Heart right ventricle (tissue), 16 donors: ENCODE data around the gene MTERF4. TPM values are rescaled to one million over a fixed set of nuclear protein-coding genes. Genes with fewer than 3 reads are reported as not detected.

Source experiments
- ATAC-seq, 8 donors: fragments of 200-7000 bp; cut with Tn5 transposase; one replicate each; pipeline ENCODE4 v1.9.1; 2020; ENCODE audit warnings: mild to moderate bottlenecking in 8 of 8, moderate library complexity in 8 of 8, moderate number of reproducible peaks in 1 of 8
- DNase-seq, 2 donors: peaks; one replicate each; pipeline ENCODE4 v3.0.0-alpha.2; 2020
- H3K27ac ChIP-seq, 10 donors: fragments of 200-600 bp; sonication (generic) in 2 of 10; one replicate each; pipeline versions ENCODE4 v1.5.0 to v1.8.0; 2020 to 2022; ENCODE audit warnings: mild to moderate bottlenecking in 3 of 10
- H3K27me3 ChIP-seq, 7 donors: fragments of 200-600 bp; one replicate each; pipeline ENCODE4 v1.8.0; 2021 to 2022; ENCODE audit warnings: mild to moderate bottlenecking in 2 of 7
- H3K36me3 ChIP-seq, 9 donors: fragments of 200-600 bp; sonication (generic) in 1 of 9; one replicate each; pipeline versions ENCODE4 v1.5.0 to v1.8.0; 2020 to 2022; ENCODE audit warnings: mild to moderate bottlenecking in 2 of 9
- H3K4me1 ChIP-seq, 9 donors: fragments of 200-600 bp; sonication (generic) in 1 of 9; one replicate each; pipeline versions ENCODE4 v1.5.0 to v1.8.0; 2020 to 2022; ENCODE audit warnings: mild to moderate bottlenecking in 4 of 9
- H3K4me3 ChIP-seq, 10 donors: fragments of 200-600 bp; sonication (generic) in 2 of 10; one replicate each; pipeline versions ENCODE4 v1.5.0 to v1.8.0; 2020 to 2022; ENCODE audit warnings: mild to moderate bottlenecking in 7 of 10, moderate library complexity in 2 of 10
- H3K9me3 ChIP-seq, 11 donors: fragments of 200-600 bp in 10 of 11; sonication (generic) in 2 of 11; one replicate each; pipeline versions ENCODE4 v1.5.0 to v1.8.0; 2013 to 2022; ENCODE audit warnings: mild to moderate bottlenecking in 2 of 11, control low read depth in 1 of 11, moderate library complexity in 1 of 11
- CTCF ChIP-seq, 9 donors: fragments of 200-600 bp; sonication (generic) in 2 of 9; IDR thresholded peaks; one replicate each; pipeline versions ENCODE4 v1.5.0 to v1.8.0; 2021 to 2022; ENCODE audit warnings: antibody characterized with exemption in 9 of 9, mild to moderate bottlenecking in 5 of 9, moderate library complexity in 1 of 9
- WGBS, 2 donors: extraction: QIAGEN DNeasy Blood & Tissue Kit; methylation state at CpG; one replicate each; pipeline ENCODE4 v1.1.7; 2013; ENCODE audit warnings: inconsistent platforms in 1 of 2; 5-methylcytosine and 5-hydroxymethylcytosine counted together
- intact Hi-C, 10 donors: fragments of 100-400 bp; cut with DNase I; formaldehyde crosslinking; loops; one replicate each; pipeline versions ENCODE4 v1.11.1 to v1.14.2; 2022
- polyA plus RNA-seq, 2 donors: library from polyadenylated mRNA; stranded (reverse); fragments of 200-250 nt; gene quantifications; one replicate each; pipeline ENCODE4 v1.2.3, GENCODE V29; 2013
- total RNA-seq, 10 donors: library from RNA; stranded (reverse); fragmentation: NEBNext Ultra II Directional in 3 of 10; extraction: Animal tissue kit (Norgen Biotek cat#: 25700) in 3 of 10; gene quantifications; one replicate each; pipeline versions ENCODE4 v1.2.1 to v1.2.4, GENCODE V29; 2021 to 2023
- donor health status: Arrhythmogenic right ventricular cardiomyopathy.
- donor health status: ischemic (EF 13 %, LVEDD 7.1; RV severe dilation, severe dysfunction).
- donor health status: healthy with polysubstance abuse.
- donor health status: DM: no; HTN: yes; CAD: no.
- donor health status: DM: no; HTN: no; CAD: no.
- donor health status: ischemic (EF 25% LVEDD 6.9; RV normal size, moderate dysfunction).
- donor health status: ischemic (EF 25% LVEDD 5.7; RV mildly dilated, moderate dysfunction).
- donor health status: healthy.
- donor health status: DM: yes; HTN: yes; CAD: no.
- donor health status: Ischemic cardiomyopathy.
- donor health status: ischemic (EF 35%, LVEDD 5.7; RV mildly dilated, moderate dysfunction).
- donor health status: nonischemic (EF 11% LVEDD 7.7; RV severe dilation, severe dysfunction).
- donor health status: DM: yes; HTN: yes; CAD: no.
- donor health status: PGD.
- donor health status: ischemic (EF 29% LVEDD 5.4; RV normal size, mild dysfunction).
- donor health status: nonischemic (EF 23%, LVEDD 6.1; RV moderate dilation, normal function).

The MTERF4 gene
- total and polyA plus RNA-seq, 12 donors: 18.5 to 27.1 (median 23.1) TPM

- Histone ChIP-seq H3K4me1 (peaks cover 2 to 15% (median 13%) of the 10 kb centered on the region in 9 donors), H3K27ac (no peak overlapping the region), H3K27me3 (no peaks in the 10 kb centered on the region), H3K4me3 (no peak overlapping the region), H3K9me3 (no peaks in the 10 kb centered on the region), H3K36me3 (peaks cover 0 to 4% (median 0%) of the 10 kb centered on the region in 9 donors)
- WGBS, 2 donors: 78 to 85% methylated on average over 4 of the region's 4 CpGs
- no peak for DNase-seq
- no peak for TF ChIP-seq CTCF (IDR thresholded peaks at IDR 0.05)
- ATAC-seq: no peak
- intact Hi-C loops: no loop called here
These were observed 44.2 kb upstream of the MTERF4 start for GRCh38 chr2:241146286-241146685.

GRCh38 chr2:241142593-241142992 is 40.5 kb upstream of the MTERF4 start:
- Histone ChIP-seq H3K36me3 (peaks cover 0 to 20% (median 0%) of the 10 kb centered on the region in 9 donors), H3K4me1 (no peaks in the 10 kb centered on the region), H3K27ac (no peak overlapping the region), H3K4me3 (no peak overlapping the region), H3K9me3 (no peaks in the 10 kb centered on the region), H3K27me3 (no peaks in the 10 kb centered on the region)
- intact Hi-C loops: no loop called here
- DNase-seq: no peak
- no peak for ATAC-seq
- WGBS, 2 donors: 90 to 94% methylated on average over 9 of the region's 9 CpGs
- TF ChIP-seq CTCF (IDR thresholded peaks at IDR 0.05): no peak

GRCh38 chr2:241142063-241142462 is 40.0 kb upstream of the MTERF4 start:
- 95 to 97% methylated on average over 6 of the region's 6 CpGs for WGBS, 2 donors
- no peaks in the 10 kb centered on the region for H3K9me3 ChIP-seq
- intact Hi-C loops: no loop called here
- peaks cover 0 to 22% (median 0%) of the 10 kb centered on the region in 9 donors for H3K36me3 ChIP-seq
- TF ChIP-seq CTCF (IDR thresholded peaks at IDR 0.05): no peak
- DNase-seq (no peak), ATAC-seq (no peak)
- H3K27ac ChIP-seq: no peak overlapping the region
- no peaks in the 10 kb centered on the region for H3K4me1 ChIP-seq
- H3K4me3 ChIP-seq: no peak overlapping the region
- no peaks in the 10 kb centered on the region for H3K27me3 ChIP-seq

DNA sequence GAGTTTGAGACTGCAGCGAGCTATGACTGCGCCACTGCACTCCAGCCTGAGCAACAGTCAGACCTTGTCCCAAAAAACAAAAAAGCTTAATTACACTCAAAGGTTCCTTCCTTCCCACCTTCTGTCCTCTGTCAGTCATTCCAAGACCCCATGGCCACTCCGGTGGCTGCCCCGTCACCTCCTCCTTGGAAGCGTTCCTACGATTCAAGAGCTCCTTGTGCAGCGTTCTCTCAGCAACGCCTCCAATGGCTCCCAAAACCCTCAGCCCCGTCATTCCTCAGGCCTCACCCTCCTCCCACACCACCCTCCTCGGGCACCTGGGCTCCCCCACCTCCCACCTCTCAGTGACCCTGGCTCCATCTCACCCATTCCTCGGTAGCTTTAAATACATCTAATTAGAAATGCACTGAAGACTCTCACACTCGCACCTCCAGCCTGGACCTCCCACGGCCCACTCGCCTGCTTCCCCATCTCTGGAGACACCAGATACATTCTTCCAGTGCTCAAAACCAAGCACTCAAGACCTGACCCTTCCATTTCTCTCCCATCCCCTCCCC is 39.2 kb upstream of the MTERF4 start:
- no peak overlapping the region for H3K4me3 ChIP-seq
- ATAC-seq: no peak
- H3K27me3 ChIP-seq: no peaks in the 10 kb centered on the region
- no peaks in the 10 kb centered on the region for H3K9me3 ChIP-seq
- DNase-seq: no peak
- no peaks in the 10 kb centered on the region for H3K4me1 ChIP-seq
- H3K27ac ChIP-seq: no peak overlapping the region
- peaks cover 0 to 26% (median 0%) of the 10 kb centered on the region in 9 donors for H3K36me3 ChIP-seq
- no peak for TF ChIP-seq CTCF (IDR thresholded peaks at IDR 0.05)
- WGBS, 2 donors: 95 to 96% methylated on average over 14 of the region's 14 CpGs
- intact Hi-C loops: no loop called here
